OCI-M1 (cell line): Measurements from ENCODE around the gene TSSK1B.
"Not testable (repeated sequence)": the region's sequence is repeated elsewhere in the genome, so short reads cannot be mapped to it uniquely, and the experiment has no call there.

ENCODE experiments used
- DNase-seq: peaks from one replicate; lab custom pipeline; 2025; lab: John Stamatoyannopoulos, UW

The TSSK1B gene

GRCh38 chr5:113434889-113435288 lies at the start of gene TSSK1B:
Gene TSSK1B (minus strand): TSS chr5:113434989. CDS start chr5:113434839, 150 bp downstream.
- DNase-seq, result no peak

- no peak for DNase-seq
These were observed 45.5 kb upstream of the TSSK1B start for GRCh38 chr5:113480243-113480642.

GRCh38 chr5:113478691-113479090 lies 43.9 kb upstream of the TSSK1B start:
- DNase-seq, result no peak

GRCh38 chr5:113474100-113474728 lies 39.4 kb upstream of the TSSK1B start:
- peak; percentile 36 for DNase-seq

- DNase-seq, result no peak
These were observed 28.2 kb upstream of the TSSK1B start for GRCh38 chr5:113463032-113463431.

- DNase-seq, result not testable (repeated sequence)
These were observed 22.3 kb upstream of the TSSK1B start for GRCh38 chr5:113457106-113457505.

- DNase-seq, result no peak
These were observed 18.2 kb upstream of the TSSK1B start for GRCh38 chr5:113452941-113453340.

GRCh38 chr5:113451797-113452196 lies 17.0 kb upstream of the TSSK1B start:
- no peak for DNase-seq

- no peak for DNase-seq
These were observed 16.1 kb upstream of the TSSK1B start for GRCh38 chr5:113450929-113451328.

- no peak for DNase-seq
These were observed 15.7 kb upstream of the TSSK1B start for GRCh38 chr5:113450462-113450861.

GRCh38 chr5:113448252-113448651 lies 13.5 kb upstream of the TSSK1B start:
- DNase-seq, result no peak

- DNase-seq, result peak; percentile 0
These were observed 12.8 kb upstream of the TSSK1B start for GRCh38 chr5:113447498-113448050.

- no peak for DNase-seq
These were observed 11.7 kb upstream of the TSSK1B start for GRCh38 chr5:113446358-113446927.

GRCh38 chr5:113437111-113437510 lies 2.3 kb upstream of the TSSK1B start:
- no peak for DNase-seq

GRCh38 chr5:113435575-113435974 lies 786 bp upstream of the TSSK1B start:
- no peak for DNase-seq

- DNase-seq, result no peak
These were observed 752 bp downstream of the TSSK1B start for GRCh38 chr5:113433862-113434612.

- no peak for DNase-seq
These were observed 1.7 kb downstream of the TSSK1B start for GRCh38 chr5:113433071-113433470.

GRCh38 chr5:113427871-113428574 lies 6.8 kb downstream of the TSSK1B start:
- DNase-seq, result no peak

- DNase-seq, result no peak
These were observed 8.9 kb downstream of the TSSK1B start for GRCh38 chr5:113425909-113426308.

- DNase-seq, result no peak
These were observed 13.1 kb downstream of the TSSK1B start for GRCh38 chr5:113421693-113422092.

GRCh38 chr5:113405530-113405929 lies 29.3 kb downstream of the TSSK1B start:
- DNase-seq, result no peak

- no peak for DNase-seq
These were observed 30.5 kb downstream of the TSSK1B start for GRCh38 chr5:113404269-113404668.
